GM13977 (cell line): ENCODE data around the gene RTKN2.
A peak's percentile ranks its signal among the peaks of the same experiment; 100 is the strongest.
"Not testable (repeated sequence)": the region's sequence is repeated elsewhere in the genome, so short reads cannot be mapped to it uniquely, and the experiment has no call there.

Source experiments
- DNase-seq: peaks from one replicate; pipeline ENCODE4 v3.0.0; 2012; ENCODE audit warnings: low spot score
- CTCF ChIP-seq: IDR thresholded peaks from 2 replicates; pipeline ENCODE4 v1.5.1; 2012; ENCODE audit warnings: mild to moderate bottlenecking, control low read depth; ENCODE audit not compliant: insufficient read depth; ENCODE audit errors: extremely low read depth, missing control alignments
- in situ Hi-C: fragments of 300-500 bp; cut with MboI; formaldehyde crosslinking; loops from one replicate; pipeline ENCODE4 v1.12.0; 2022; ENCODE audit warnings: low sequenced_read_pairs, low pct_unique_long_range_greater_than_20kb, mixed read lengths, inconsistent platforms; ENCODE audit not compliant: unreplicated experiment

Gene RTKN2

GRCh38 chr10:62250594-62251198, 17.9 kb downstream of the RTKN2 start:
- TF ChIP-seq CTCF = no peak
- in situ Hi-C loops = no loop called here
- DNase-seq = no peak

GRCh38 chr10:62249957-62250356, 18.7 kb downstream of the RTKN2 start:
- no peak for DNase-seq
- in situ Hi-C loops = loop anchor here (10.0 to 25.0 kb wide), 2 partner anchors 205 to 338 kb away; partner anchors contain the start of gene ARID5B

DNA sequence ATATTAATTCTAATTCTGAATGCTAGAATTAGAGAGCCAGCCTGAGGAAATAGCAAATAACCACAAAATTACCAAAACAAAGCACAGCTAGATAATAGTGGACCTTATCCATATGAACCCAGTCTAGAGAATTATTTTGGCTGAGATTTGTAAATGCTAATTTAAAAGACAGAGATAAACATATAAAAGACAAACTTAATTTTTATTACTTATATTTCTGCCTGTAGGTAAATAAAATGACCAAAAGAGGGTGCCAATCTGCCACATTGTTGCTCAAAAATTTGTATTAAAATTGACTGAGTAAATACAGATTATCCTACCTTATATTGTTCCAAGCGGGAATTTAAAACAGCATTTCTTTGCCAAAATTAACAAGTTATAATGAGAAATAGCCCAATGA, 20.2 kb downstream of the RTKN2 start:
- TF ChIP-seq CTCF = no peak

More at GRCh38 chr10:62249957-62250356, 18.7 kb downstream of the RTKN2 start:
- TF ChIP-seq CTCF = no peak

GRCh38 chr10:62244785-62245467, 23.7 kb downstream of the RTKN2 start:
- peak; percentile 84 for TF ChIP-seq CTCF
- peak; percentile 30 for DNase-seq
- in situ Hi-C loops = loop anchor here (10.0 to 25.0 kb wide), 2 partner anchors 200 to 333 kb away; partner anchors contain the start of gene ARID5B

More for the DNA sequence above, 20.2 kb downstream of the RTKN2 start:
- in situ Hi-C loops = loop anchor here (10.0 to 25.0 kb wide), 2 partner anchors 204 to 336 kb away; partner anchors contain the start of gene ARID5B
- no peak for DNase-seq

- in situ Hi-C loops = loop anchor here (10.0 to 25.0 kb wide), 2 partner anchors 199 to 332 kb away; partner anchors contain the start of gene ARID5B
- DNase-seq = no peak
- TF ChIP-seq CTCF = no peak
These were observed 24.6 kb downstream of the RTKN2 start for GRCh38 chr10:62244088-62244487.

- DNase-seq = no peak
- no peak for TF ChIP-seq CTCF
- in situ Hi-C loops = loop anchor here (10.0 to 25.0 kb wide), 2 partner anchors 199 to 331 kb away; partner anchors contain the start of gene ARID5B
These were observed 25.0 kb downstream of the RTKN2 start for GRCh38 chr10:62243647-62243997.

GRCh38 chr10:62242965-62243646, 25.5 kb downstream of the RTKN2 start:
- in situ Hi-C loops = loop anchor here (10.0 to 25.0 kb wide), 2 partner anchors 198 to 331 kb away; partner anchors contain the start of gene ARID5B

DNA sequence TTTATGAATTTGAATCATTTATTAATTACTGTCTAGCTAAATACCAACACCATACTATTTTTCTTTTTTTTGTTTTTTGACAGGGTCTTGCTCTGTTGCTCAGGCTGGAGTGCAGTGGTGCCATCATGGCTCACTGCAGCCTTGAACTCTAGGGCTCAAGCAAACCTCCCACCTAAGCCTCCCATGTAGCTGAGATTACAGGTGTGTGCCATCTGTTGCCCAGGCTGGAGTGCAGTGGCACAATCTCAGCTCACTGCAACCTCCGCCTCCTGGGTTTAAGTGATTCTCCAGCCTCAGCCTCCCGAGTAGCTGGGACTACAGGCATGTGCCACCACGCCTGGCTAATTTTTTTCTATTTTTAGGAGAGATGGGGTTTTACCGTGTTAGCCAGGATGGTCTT, 27.1 kb downstream of the RTKN2 start:
- in situ Hi-C loops = loop anchor here (10.0 to 25.0 kb wide), 2 partner anchors 197 to 329 kb away; partner anchors contain the start of gene ARID5B
- DNase-seq = not testable (repeated sequence)

More at GRCh38 chr10:62242965-62243646, 25.5 kb downstream of the RTKN2 start:
- peak; percentile 7 for DNase-seq
